B cell (primary cell): ENCODE measurements around the gene INPP1. TPM values are rescaled to one million over a fixed set of nuclear protein-coding genes. Genes with fewer than 3 reads are reported as not detected.
A peak's percentile ranks its signal among the peaks of the same experiment; 100 is the strongest.

Experiments used
- ATAC-seq: fragments of 200-7000 bp; cut with Tn5 transposase; one replicate; pipeline ENCODE4 v1.10.0; 2021; ENCODE audit warnings: low read depth, mild to moderate bottlenecking, moderate number of reproducible peaks, moderate library complexity
- CTCF ChIA-PET: fragments of 350-600 bp; sonication (Branson Sonifier 250); formaldehyde crosslinking; loops from one replicate; lab custom pipeline; 2021; ENCODE audit warnings: antibody characterized with exemption, inconsistent platforms; lab: Charles Lee
- POLR2A ChIA-PET: fragments of 350-600 bp; sonication (Branson Sonifier 250); formaldehyde crosslinking; loops from one replicate; lab custom pipeline; 2021; ENCODE audit warnings: antibody characterized with exemption; lab: Charles Lee
- DNase-seq: peaks from one replicate; pipeline ENCODE4 v3.0.0; 2013
- H2AFZ ChIP-seq: 2 replicates; pipeline ENCODE4 v1.6.1; 2012; ENCODE audit warnings: mild to moderate bottlenecking, low read depth, low read length; ENCODE audit not compliant: insufficient read depth, poor library complexity, severe bottlenecking
- H3K27ac ChIP-seq, 2 donors: 1 replicate in 1 of 2; 2 replicates in 1 of 2; pipeline ENCODE4 v1.5.1; 2012 to 2013; ENCODE audit warnings: low read length in 2 of 2, mild to moderate bottlenecking in 2 of 2, moderate library complexity in 1 of 2
- H3K27me3 ChIP-seq, 4 experiments: fragments of 200-600 bp in 1 of 4; sonication (generic) in 1 of 4; replicated peaks in 1 of 4; 1 replicate in 2 of 4; 2 replicates in 2 of 4; pipeline versions ENCODE4 v1.6.1 to v1.7.0; 2013 to 2016; ENCODE audit warnings: low read length in 3 of 4, mild to moderate bottlenecking in 2 of 4, mixed read lengths in 1 of 4, moderate library complexity in 1 of 4; ENCODE audit not compliant: insufficient read depth in 4 of 4, control insufficient read depth in 3 of 4; ENCODE audit errors: control extremely low read depth in 1 of 4
- H3K36me3 ChIP-seq, 2 experiments: replicated peaks in 1 of 2; 1 replicate in 1 of 2; 2 replicates in 1 of 2; pipeline versions ENCODE4 v1.6.1 to v1.7.1; 2013; ENCODE audit warnings: low read length in 1 of 2; ENCODE audit not compliant: insufficient read depth in 2 of 2, control insufficient read depth in 1 of 2; ENCODE audit errors: control extremely low read depth in 1 of 2, extremely low read depth in 1 of 2
- H3K4me1 ChIP-seq, 2 donors: fragments of 200-600 bp in 1 of 2; sonication (generic) in 1 of 2; 1 replicate in 1 of 2; 2 replicates in 1 of 2; pipeline versions ENCODE4 v1.5.1 to v1.6.1; 2013 to 2017; ENCODE audit warnings: low read length in 2 of 2; ENCODE audit not compliant: control insufficient read depth in 2 of 2, insufficient read depth in 2 of 2
- H3K4me2 ChIP-seq: replicated peaks from 2 replicates; pipeline ENCODE3; 2012; ENCODE audit warnings: mild to moderate bottlenecking, low read depth, low read length; ENCODE audit not compliant: poor library complexity, severe bottlenecking
- H3K4me3 ChIP-seq, 5 experiments: fragments of 200-600 bp in 1 of 5; sonication (generic) in 1 of 5; 1 replicate in 3 of 5; 2 replicates in 2 of 5; pipeline versions ENCODE4 v1.5.1 to v1.7.0; 2011 to 2016; ENCODE audit warnings: low read length in 4 of 5, mild to moderate bottlenecking in 4 of 5, low read depth in 2 of 5, control low read depth in 1 of 5, moderate library complexity in 1 of 5; ENCODE audit not compliant: insufficient read depth in 1 of 5; ENCODE audit errors: control extremely low read depth in 1 of 5, extremely low read depth in 1 of 5
- H3K79me2 ChIP-seq: fragments of 200-600 bp; sonication (generic); one replicate; pipeline ENCODE4 v1.6.0; 2016; ENCODE audit warnings: low read length; ENCODE audit not compliant: control insufficient read depth, insufficient read depth
- H3K9ac ChIP-seq: fragments of 200-600 bp; sonication (generic); 2 replicates; pipeline ENCODE4 v1.6.1; 2017; ENCODE audit warnings: mild to moderate bottlenecking, low read length, moderate library complexity
- H3K9me3 ChIP-seq, 3 donors: one replicate each; pipeline versions ENCODE4 v1.6.1 to v1.7.1; 2013; ENCODE audit warnings: low read length in 2 of 3; ENCODE audit not compliant: control insufficient read depth in 2 of 3, insufficient read depth in 1 of 3; ENCODE audit errors: control extremely low read depth in 1 of 3
- H4K20me1 ChIP-seq: 2 replicates; pipeline ENCODE4 v1.6.0; 2012; ENCODE audit warnings: mild to moderate bottlenecking, low read length; ENCODE audit not compliant: insufficient read depth, control insufficient read depth, poor library complexity, severe bottlenecking
- H3K27ac Mint-ChIP-seq: one replicate; pipeline ENCODE4 v1.8.0; 2021; ENCODE audit warnings: mixed read lengths
- H3K27me3 Mint-ChIP-seq: one replicate; pipeline ENCODE4 v1.8.0; 2021; ENCODE audit warnings: mixed read lengths
- H3K4me1 Mint-ChIP-seq: one replicate; pipeline ENCODE4 v1.8.0; 2021; ENCODE audit warnings: mixed read lengths
- H3K4me3 Mint-ChIP-seq: one replicate; pipeline ENCODE4 v1.8.0; 2021; ENCODE audit warnings: mixed read lengths
- H3K9me3 Mint-ChIP-seq: one replicate; pipeline ENCODE4 v1.8.0; 2022; ENCODE audit warnings: mixed read lengths; ENCODE audit not compliant: insufficient read depth
- EZH2 ChIP-seq: IDR thresholded peaks from 2 replicates; pipeline ENCODE4 v1.6.1; 2012; ENCODE audit warnings: borderline replicate concordance, low read depth, mild to moderate bottlenecking, moderate library complexity, low read length; ENCODE audit not compliant: insufficient read depth, poor library complexity, severe bottlenecking
- WGBS: methylation state at CpG from one replicate; pipeline ENCODE4 v1.1.5; 2013; ENCODE audit warnings: missing lambda C conversion rate; ENCODE audit not compliant: insufficient coverage; 5-methylcytosine and 5-hydroxymethylcytosine counted together
- intact Hi-C: fragments of 100-400 bp; cut with micrococcal nuclease; formaldehyde crosslinking; loops from one replicate; pipeline ENCODE4 v1.10.0; 2022
- polyA plus RNA-seq: library from polyadenylated mRNA; depleted of rRNA; stranded (reverse); fragments of >200 nt; gene quantifications from 2 replicates; pipeline ENCODE4 v1.2.3, GENCODE V29; 2012
- total RNA-seq, 2 donors: library from RNA; stranded (reverse); fragments of 120-200 nt in 1 of 2; gene quantifications; 1 replicate in 1 of 2; 2 replicates in 1 of 2; pipeline versions ENCODE4 v1.2.3 to v1.2.4, GENCODE V29; 2013 to 2022
- TF ChIP-seq, protein P1 (sequence below): fragments of 200-600 bp; IDR thresholded peaks from one replicate; pipeline ENCODE4 v1.8.0; 2022; ENCODE audit warnings: antibody characterized with exemption, mild to moderate bottlenecking

Gene INPP1
- total and polyA plus RNA-seq, 2 donors (not counting 1 experiment from before 2014, with no cell fraction given), result 3.1 to 3.7 TPM

GRCh38 chr2:190407662-190408537, 64.5 kb downstream of the INPP1 start, which contains the start of gene MFSD6:
Gene MFSD6 (plus strand): TSS chr2:190408355. CDS start chr2:190436030, 27,675 bp downstream.
- Histone ChIP-seq H3K4me2 (peak within 1 kb of the TSS; percentile 88), H3K27me3 (no peaks in the 10 kb centered on the region), H2AFZ (peak within 1 kb of the TSS; percentile 94), H3K36me3 (no peaks in the 10 kb centered on the region), H3K4me3 (peak within 1 kb of the TSS; percentile 56 to 87 (median 76)), H3K27ac (peak within 1 kb of the TSS; percentile 83 to 95), H3K4me1 (peaks cover 17 to 19% of the 10 kb centered on the region in 2 donors), H3K9me3 (no peaks in the 10 kb centered on the region), H3K79me2 (peaks cover 41% of the 10 kb centered on the region), H4K20me1 (no peaks in the 10 kb centered on the region), H3K9ac (peak within 1 kb of the TSS; percentile 93)
- CTCF ChIA-PET, result interaction anchor here (1.9 kb wide), 1 partner anchor 272 kb away, joined by 5 read pairs; no protein-coding TSS in a partner anchor
- peak within 1 kb of the TSS; percentile 95 for H3K27ac Mint-ChIP-seq
- H3K9me3 Mint-ChIP-seq, result no peaks in the 10 kb centered on the region
- peaks cover 34% of the 10 kb centered on the region for H3K4me1 Mint-ChIP-seq
- H3K4me3 Mint-ChIP-seq, result peak within 1 kb of the TSS; percentile 91
- H3K27me3 Mint-ChIP-seq, result no peaks in the 10 kb centered on the region
- DNase-seq, result peak; percentile 78
- peak; percentile 69 for ATAC-seq
- POLR2A ChIA-PET, result interaction anchor here (3.0 kb wide), 1 partner anchor 126 kb away, joined by 15 read pairs; the partner anchor contains the start of gene NEMP2
- TF ChIP-seq, protein P1, sequence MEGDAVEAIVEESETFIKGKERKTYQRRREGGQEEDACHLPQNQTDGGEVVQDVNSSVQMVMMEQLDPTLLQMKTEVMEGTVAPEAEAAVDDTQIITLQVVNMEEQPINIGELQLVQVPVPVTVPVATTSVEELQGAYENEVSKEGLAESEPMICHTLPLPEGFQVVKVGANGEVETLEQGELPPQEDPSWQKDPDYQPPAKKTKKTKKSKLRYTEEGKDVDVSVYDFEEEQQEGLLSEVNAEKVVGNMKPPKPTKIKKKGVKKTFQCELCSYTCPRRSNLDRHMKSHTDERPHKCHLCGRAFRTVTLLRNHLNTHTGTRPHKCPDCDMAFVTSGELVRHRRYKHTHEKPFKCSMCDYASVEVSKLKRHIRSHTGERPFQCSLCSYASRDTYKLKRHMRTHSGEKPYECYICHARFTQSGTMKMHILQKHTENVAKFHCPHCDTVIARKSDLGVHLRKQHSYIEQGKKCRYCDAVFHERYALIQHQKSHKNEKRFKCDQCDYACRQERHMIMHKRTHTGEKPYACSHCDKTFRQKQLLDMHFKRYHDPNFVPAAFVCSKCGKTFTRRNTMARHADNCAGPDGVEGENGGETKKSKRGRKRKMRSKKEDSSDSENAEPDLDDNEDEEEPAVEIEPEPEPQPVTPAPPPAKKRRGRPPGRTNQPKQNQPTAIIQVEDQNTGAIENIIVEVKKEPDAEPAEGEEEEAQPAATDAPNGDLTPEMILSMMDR, result no peak
- no peak for TF ChIP-seq EZH2
- intact Hi-C loops, result loop anchor here (1.0 to 5.0 kb wide), 4 partner anchors 127 to 966 kb away; partner anchors contain the start of genes GLS, NEMP2 and WDR75
- WGBS, result under 1% methylated on average over 94 of the region's 98 CpGs
